Heart right ventricle (tissue), 16 donors: ENCODE results near the gene LMOD3. TPM values are rescaled to one million over a fixed set of nuclear protein-coding genes. Genes with fewer than 3 reads are reported as not detected.

Experiments
- ATAC-seq, 8 donors: fragments of 200-7000 bp; cut with Tn5 transposase; one replicate each; pipeline ENCODE4 v1.9.1; 2020; ENCODE audit warnings: mild to moderate bottlenecking in 8 of 8, moderate library complexity in 8 of 8, moderate number of reproducible peaks in 1 of 8
- DNase-seq, 2 donors: peaks; one replicate each; pipeline ENCODE4 v3.0.0-alpha.2; 2020
- H3K27ac ChIP-seq, 10 donors: fragments of 200-600 bp; sonication (generic) in 2 of 10; one replicate each; pipeline versions ENCODE4 v1.5.0 to v1.8.0; 2020 to 2022; ENCODE audit warnings: mild to moderate bottlenecking in 3 of 10
- H3K27me3 ChIP-seq, 7 donors: fragments of 200-600 bp; one replicate each; pipeline ENCODE4 v1.8.0; 2021 to 2022; ENCODE audit warnings: mild to moderate bottlenecking in 2 of 7
- H3K36me3 ChIP-seq, 9 donors: fragments of 200-600 bp; sonication (generic) in 1 of 9; one replicate each; pipeline versions ENCODE4 v1.5.0 to v1.8.0; 2020 to 2022; ENCODE audit warnings: mild to moderate bottlenecking in 2 of 9
- H3K4me1 ChIP-seq, 9 donors: fragments of 200-600 bp; sonication (generic) in 1 of 9; one replicate each; pipeline versions ENCODE4 v1.5.0 to v1.8.0; 2020 to 2022; ENCODE audit warnings: mild to moderate bottlenecking in 4 of 9
- H3K4me3 ChIP-seq, 10 donors: fragments of 200-600 bp; sonication (generic) in 2 of 10; one replicate each; pipeline versions ENCODE4 v1.5.0 to v1.8.0; 2020 to 2022; ENCODE audit warnings: mild to moderate bottlenecking in 7 of 10, moderate library complexity in 2 of 10
- H3K9me3 ChIP-seq, 11 donors: fragments of 200-600 bp in 10 of 11; sonication (generic) in 2 of 11; one replicate each; pipeline versions ENCODE4 v1.5.0 to v1.8.0; 2013 to 2022; ENCODE audit warnings: mild to moderate bottlenecking in 2 of 11, control low read depth in 1 of 11, moderate library complexity in 1 of 11
- CTCF ChIP-seq, 9 donors: fragments of 200-600 bp; sonication (generic) in 2 of 9; IDR thresholded peaks; one replicate each; pipeline versions ENCODE4 v1.5.0 to v1.8.0; 2021 to 2022; ENCODE audit warnings: antibody characterized with exemption in 9 of 9, mild to moderate bottlenecking in 5 of 9, moderate library complexity in 1 of 9
- WGBS, 2 donors: extraction: QIAGEN DNeasy Blood & Tissue Kit; methylation state at CpG; one replicate each; pipeline ENCODE4 v1.1.7; 2013; ENCODE audit warnings: inconsistent platforms in 1 of 2; 5-methylcytosine and 5-hydroxymethylcytosine counted together
- intact Hi-C, 10 donors: fragments of 100-400 bp; cut with DNase I; formaldehyde crosslinking; loops; one replicate each; pipeline versions ENCODE4 v1.11.1 to v1.14.2; 2022
- polyA plus RNA-seq, 2 donors: library from polyadenylated mRNA; stranded (reverse); fragments of 200-250 nt; gene quantifications; one replicate each; pipeline ENCODE4 v1.2.3, GENCODE V29; 2013
- total RNA-seq, 10 donors: library from RNA; stranded (reverse); fragmentation: NEBNext Ultra II Directional in 3 of 10; extraction: Animal tissue kit (Norgen Biotek cat#: 25700) in 3 of 10; gene quantifications; one replicate each; pipeline versions ENCODE4 v1.2.1 to v1.2.4, GENCODE V29; 2021 to 2023
- donor health status: Arrhythmogenic right ventricular cardiomyopathy.
- donor health status: ischemic (EF 13 %, LVEDD 7.1; RV severe dilation, severe dysfunction).
- donor health status: healthy with polysubstance abuse.
- donor health status: DM: no; HTN: yes; CAD: no.
- donor health status: DM: no; HTN: no; CAD: no.
- donor health status: ischemic (EF 25% LVEDD 6.9; RV normal size, moderate dysfunction).
- donor health status: ischemic (EF 25% LVEDD 5.7; RV mildly dilated, moderate dysfunction).
- donor health status: healthy.
- donor health status: DM: yes; HTN: yes; CAD: no.
- donor health status: Ischemic cardiomyopathy.
- donor health status: ischemic (EF 35%, LVEDD 5.7; RV mildly dilated, moderate dysfunction).
- donor health status: nonischemic (EF 11% LVEDD 7.7; RV severe dilation, severe dysfunction).
- donor health status: DM: yes; HTN: yes; CAD: no.
- donor health status: PGD.
- donor health status: ischemic (EF 29% LVEDD 5.4; RV normal size, mild dysfunction).
- donor health status: nonischemic (EF 23%, LVEDD 6.1; RV moderate dilation, normal function).

LMOD3 gene
- total and polyA plus RNA-seq, 12 donors, result 28.6 to 240 (median 182) TPM

GRCh38 chr3:69143612-69144011 lies 21.2 kb upstream of the LMOD3 start:
- H3K36me3 ChIP-seq, result no peaks in the 10 kb centered on the region
- WGBS, 2 donors, result 89 to 93% methylated on average over 3 of the region's 3 CpGs
- no peak for ATAC-seq

GRCh38 chr3:69142797-69143454 lies 20.5 kb upstream of the LMOD3 start:
- intact Hi-C loops, result no loop called here
- Histone ChIP-seq H3K27ac (no peak overlapping the region), H3K4me1 (peaks cover 0 to 7% (median 0%) of the 10 kb centered on the region in 9 donors), H3K27me3 (no peaks in the 10 kb centered on the region), H3K4me3 (no peak overlapping the region), H3K36me3 (no peaks in the 10 kb centered on the region), H3K9me3 (no peaks in the 10 kb centered on the region)
- WGBS, 2 donors, result 72 to 79% methylated on average over 4 of the region's 4 CpGs
- TF ChIP-seq CTCF (IDR thresholded peaks at IDR 0.05), result no peak
- DNase-seq (no peak), ATAC-seq (no peak)

More at GRCh38 chr3:69143612-69144011, 21.2 kb upstream of the LMOD3 start:
- H3K27ac ChIP-seq, result no peak overlapping the region
- H3K9me3 ChIP-seq, result no peaks in the 10 kb centered on the region
- intact Hi-C loops, result no loop called here
- no peak overlapping the region for H3K4me3 ChIP-seq
- no peaks in the 10 kb centered on the region for H3K27me3 ChIP-seq
- peaks cover 0 to 7% (median 0%) of the 10 kb centered on the region in 9 donors for H3K4me1 ChIP-seq
- DNase-seq, result no peak
- TF ChIP-seq CTCF (IDR thresholded peaks at IDR 0.05), result no peak

GRCh38 chr3:69142090-69142489 lies 19.7 kb upstream of the LMOD3 start:
- Histone ChIP-seq H3K36me3 (no peaks in the 10 kb centered on the region), H3K27ac (no peak overlapping the region), H3K4me1 (peaks cover 0 to 7% (median 0%) of the 10 kb centered on the region in 9 donors), H3K9me3 (no peaks in the 10 kb centered on the region), H3K27me3 (no peaks in the 10 kb centered on the region), H3K4me3 (no peak overlapping the region)
- no peak for DNase-seq
- intact Hi-C loops, result no loop called here
- ATAC-seq, result no peak
- 31 to 33% methylated on average over 3 of the region's 3 CpGs for WGBS, 2 donors
- no peak for TF ChIP-seq CTCF (IDR thresholded peaks at IDR 0.05)

GRCh38 chr3:69141313-69141712 lies 18.9 kb upstream of the LMOD3 start:
- ATAC-seq (no peak), DNase-seq (no peak)
- intact Hi-C loops, result no loop called here
- H3K9me3 ChIP-seq, result no peaks in the 10 kb centered on the region
- H3K27ac ChIP-seq, result no peak overlapping the region
- no peak for TF ChIP-seq CTCF (IDR thresholded peaks at IDR 0.05)
- no peak overlapping the region for H3K4me3 ChIP-seq
- no peaks in the 10 kb centered on the region for H3K36me3 ChIP-seq
- no peaks in the 10 kb centered on the region for H3K27me3 ChIP-seq
- peaks cover 0 to 7% (median 0%) of the 10 kb centered on the region in 9 donors for H3K4me1 ChIP-seq
